Chondrocyte (in vitro differentiated cells): ENCODE data around the gene SNED1. TPM values are rescaled to one million over a fixed set of nuclear protein-coding genes. Genes with fewer than 3 reads are reported as not detected.
A peak's percentile ranks its signal among the peaks of the same experiment; 100 is the strongest.

Source experiments
- DNase-seq: peaks from one replicate; pipeline ENCODE4 v3.0.0; 2021; ENCODE audit warnings: mixed read lengths, low spot score
- H3K27ac Mint-ChIP-seq: one replicate; pipeline ENCODE4 v1.8.0; 2021; ENCODE audit warnings: mild to moderate bottlenecking, moderate library complexity, mixed read lengths; ENCODE audit not compliant: unreplicated experiment
- H3K27me3 Mint-ChIP-seq: 2 replicates; pipeline ENCODE4 v1.8.0; 2021; ENCODE audit warnings: low read depth, mixed read lengths
- H3K36me3 Mint-ChIP-seq: 2 replicates; pipeline ENCODE4 v1.8.0; 2021; ENCODE audit warnings: low read depth, mixed read lengths
- H3K4me1 Mint-ChIP-seq: 2 replicates; pipeline ENCODE4 v1.8.0; 2021; ENCODE audit warnings: low read depth, mild to moderate bottlenecking, mixed read lengths
- H3K4me3 Mint-ChIP-seq: one replicate; pipeline ENCODE4 v1.8.0; 2021; ENCODE audit warnings: mild to moderate bottlenecking, moderate library complexity, mixed read lengths; ENCODE audit not compliant: unreplicated experiment
- H3K9me3 Mint-ChIP-seq: 2 replicates; pipeline ENCODE4 v1.8.0; 2021; ENCODE audit warnings: low read depth, mixed read lengths
- CTCF ChIP-seq: fragments of 200-600 bp; sonication (generic); IDR thresholded peaks from 2 replicates; pipeline ENCODE4 v1.5.0; 2021; ENCODE audit warnings: antibody characterized with exemption, mild to moderate bottlenecking, moderate library complexity
- total RNA-seq: library from RNA; stranded (reverse); gene quantifications from 3 replicates; pipeline ENCODE4 v1.2.1, GENCODE V29; 2021

The SNED1 gene
- total RNA-seq, 1 donor from 2014 or later, result 1.9 TPM

GRCh38 chr2:241030333-241030680, 31.9 kb downstream of the SNED1 start:
- Mint-ChIP-seq H3K9me3 (peaks cover 16% of the 10 kb centered on the region), H3K4me1 (no peaks in the 10 kb centered on the region), H3K4me3 (no peak overlapping the region), H3K27ac (no peak overlapping the region), H3K27me3 (peaks cover 15% of the 10 kb centered on the region), H3K36me3 (peaks cover 9% of the 10 kb centered on the region)
- no peak for TF ChIP-seq CTCF
- peak; percentile 93 for DNase-seq

- Mint-ChIP-seq H3K27ac (no peak overlapping the region), H3K4me3 (no peak overlapping the region), H3K9me3 (peaks cover 11% of the 10 kb centered on the region), H3K27me3 (peaks cover 15% of the 10 kb centered on the region), H3K36me3 (peaks cover 5% of the 10 kb centered on the region), H3K4me1 (no peaks in the 10 kb centered on the region)
- no peak for TF ChIP-seq CTCF
- DNase-seq, result no peak
Measured at GRCh38 chr2:241030883-241031282, 32.5 kb downstream of the SNED1 start.

- no peak for TF ChIP-seq CTCF
- H3K27ac Mint-ChIP-seq, result no peak overlapping the region
Measured at GRCh38 chr2:241031436-241032165, 33.2 kb downstream of the SNED1 start.

GRCh38 chr2:241033336-241033987, 35.0 kb downstream of the SNED1 start:
- Mint-ChIP-seq H3K27ac (no peak overlapping the region), H3K27me3 (peaks cover 28% of the 10 kb centered on the region), H3K4me3 (no peak overlapping the region), H3K4me1 (no peaks in the 10 kb centered on the region), H3K9me3 (no peaks in the 10 kb centered on the region), H3K36me3 (no peaks in the 10 kb centered on the region)
- DNase-seq, result no peak
- TF ChIP-seq CTCF, result no peak

More at GRCh38 chr2:241031436-241032165, 33.2 kb downstream of the SNED1 start:
- H3K9me3 Mint-ChIP-seq, result peaks cover 6% of the 10 kb centered on the region
- no peak overlapping the region for H3K4me3 Mint-ChIP-seq
- peaks cover 17% of the 10 kb centered on the region for H3K27me3 Mint-ChIP-seq
- no peaks in the 10 kb centered on the region for H3K4me1 Mint-ChIP-seq
- H3K36me3 Mint-ChIP-seq, result peaks cover 2% of the 10 kb centered on the region
- no peak for DNase-seq

GRCh38 chr2:241033994-241034393, 35.6 kb downstream of the SNED1 start:
- Mint-ChIP-seq H3K27me3 (peaks cover 28% of the 10 kb centered on the region), H3K27ac (no peak overlapping the region), H3K4me3 (no peak overlapping the region), H3K36me3 (no peaks in the 10 kb centered on the region), H3K9me3 (no peaks in the 10 kb centered on the region), H3K4me1 (no peaks in the 10 kb centered on the region)
- DNase-seq, result no peak
- no peak for TF ChIP-seq CTCF
